Measurements from ENCODE around the gene CUX1.

DNA sequence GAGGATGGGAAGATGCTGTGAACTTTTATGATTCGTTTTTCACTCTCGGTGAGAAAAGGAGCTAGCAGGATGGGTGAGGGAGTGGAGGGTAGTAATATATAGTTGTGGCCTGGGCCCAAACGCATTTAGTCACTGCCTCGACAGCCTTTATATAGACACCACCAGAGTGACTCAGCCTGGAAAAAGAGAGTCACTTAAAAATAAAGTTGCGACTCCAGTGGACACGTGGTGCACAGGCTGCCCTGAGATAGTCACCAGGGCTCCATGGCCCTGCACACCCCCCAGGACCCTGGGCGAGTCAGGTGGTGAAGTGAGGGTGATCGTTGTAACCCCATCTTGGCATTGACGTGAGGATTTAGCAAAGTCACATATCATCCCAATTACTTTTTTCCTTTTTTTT lies 106.7 kb downstream of the CUX1 start:
- TF ChIP-seq POLR2A (IDR thresholded peaks at IDR 0.05) (no peak), EP300 (IDR thresholded peaks at IDR 0.05; ENCODE audit: low read depth) (no peak), POLR2AphosphoS5 (IDR thresholded peaks at IDR 0.05) (peak in 2 of 3 donors; percentile 13 to 27)
